GM21825 (cell line): ENCODE results near the gene ZNF660.
A peak's percentile ranks its signal among the peaks of the same experiment; 100 is the strongest.
"Not testable (repeated sequence)": the region's sequence is repeated elsewhere in the genome, so short reads cannot be mapped to it uniquely, and the experiment has no call there.

Experiments used
- ATAC-seq: cut with Tn5 transposase; IDR thresholded peaks from one replicate; pipeline ENCODE4 v1.9.1; 2021; ENCODE audit warnings: mild to moderate bottlenecking, moderate library complexity; ENCODE audit not compliant: unreplicated experiment

The ZNF660 gene

DNA sequence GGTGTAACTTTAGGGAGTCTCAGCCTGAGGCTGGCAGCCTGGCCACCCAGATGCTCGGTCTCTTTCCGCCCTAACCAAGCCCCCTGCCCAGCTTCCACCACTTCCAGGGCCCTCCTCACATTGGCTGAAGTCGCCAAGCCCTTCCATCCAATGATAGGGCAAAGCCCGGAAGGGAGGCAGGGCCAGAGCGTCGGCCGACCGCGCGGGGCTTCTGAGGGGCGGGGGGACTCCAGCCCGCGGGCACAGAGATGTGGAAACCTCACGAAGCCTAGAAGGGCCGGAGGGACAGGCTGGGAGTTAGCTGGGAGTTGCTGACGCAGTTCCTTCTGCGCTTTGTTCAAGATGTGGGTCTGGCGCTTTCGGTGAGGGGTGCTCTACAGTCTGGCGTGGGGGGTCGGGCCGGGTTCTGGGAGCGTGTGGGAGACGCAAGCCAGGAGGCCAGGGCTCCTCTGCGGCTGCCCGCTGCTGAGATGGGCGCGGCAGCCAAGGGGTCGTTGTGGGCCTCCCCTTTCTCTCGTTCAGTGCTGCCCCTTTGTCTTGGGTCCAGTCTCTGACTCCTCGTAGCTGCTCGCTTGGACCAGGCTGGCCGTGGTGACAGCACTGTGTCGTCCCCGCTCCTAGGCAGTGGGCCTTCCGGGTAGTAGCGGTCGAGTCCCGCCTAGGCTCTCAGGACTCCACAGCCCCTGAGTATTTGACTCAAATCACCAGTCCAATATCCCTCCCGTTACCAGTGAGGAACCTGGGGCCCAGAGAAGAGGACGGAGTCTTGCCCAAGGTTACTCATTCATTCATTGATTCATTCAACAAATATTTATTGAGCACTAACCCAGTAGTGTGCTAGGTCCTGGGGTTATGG, at the start of gene ZNF660:
Gene ZNF660 (plus strand): TSS at position 319 of the 856 bp plus-strand sequence. CDS start 9,230 bp downstream, outside the sequence.
- no peak for ATAC-seq

DNA sequence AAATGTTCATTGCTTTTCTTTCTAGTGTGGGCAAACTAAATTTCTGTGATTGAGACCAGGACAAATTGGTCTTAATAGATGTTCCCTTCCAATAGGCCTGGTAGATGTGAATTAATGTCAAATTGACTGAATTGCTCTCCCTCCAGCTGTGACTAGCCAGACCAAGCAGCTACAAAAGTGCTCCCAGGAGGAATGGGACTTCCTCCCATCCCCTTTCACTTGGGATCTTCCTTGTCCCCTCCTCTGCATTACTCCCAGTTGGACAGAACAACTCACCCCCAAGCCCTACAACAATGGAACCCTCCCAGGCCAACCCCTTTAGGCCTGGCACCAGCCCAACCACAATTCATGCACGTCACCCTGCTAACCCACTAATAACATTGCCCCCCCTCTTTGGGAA, 49.4 kb upstream of the ZNF660 start:
- ATAC-seq, result no peak

GRCh38 chr3:44544811-44545210, 40.0 kb upstream of the ZNF660 start:
- not testable (repeated sequence) for ATAC-seq

DNA sequence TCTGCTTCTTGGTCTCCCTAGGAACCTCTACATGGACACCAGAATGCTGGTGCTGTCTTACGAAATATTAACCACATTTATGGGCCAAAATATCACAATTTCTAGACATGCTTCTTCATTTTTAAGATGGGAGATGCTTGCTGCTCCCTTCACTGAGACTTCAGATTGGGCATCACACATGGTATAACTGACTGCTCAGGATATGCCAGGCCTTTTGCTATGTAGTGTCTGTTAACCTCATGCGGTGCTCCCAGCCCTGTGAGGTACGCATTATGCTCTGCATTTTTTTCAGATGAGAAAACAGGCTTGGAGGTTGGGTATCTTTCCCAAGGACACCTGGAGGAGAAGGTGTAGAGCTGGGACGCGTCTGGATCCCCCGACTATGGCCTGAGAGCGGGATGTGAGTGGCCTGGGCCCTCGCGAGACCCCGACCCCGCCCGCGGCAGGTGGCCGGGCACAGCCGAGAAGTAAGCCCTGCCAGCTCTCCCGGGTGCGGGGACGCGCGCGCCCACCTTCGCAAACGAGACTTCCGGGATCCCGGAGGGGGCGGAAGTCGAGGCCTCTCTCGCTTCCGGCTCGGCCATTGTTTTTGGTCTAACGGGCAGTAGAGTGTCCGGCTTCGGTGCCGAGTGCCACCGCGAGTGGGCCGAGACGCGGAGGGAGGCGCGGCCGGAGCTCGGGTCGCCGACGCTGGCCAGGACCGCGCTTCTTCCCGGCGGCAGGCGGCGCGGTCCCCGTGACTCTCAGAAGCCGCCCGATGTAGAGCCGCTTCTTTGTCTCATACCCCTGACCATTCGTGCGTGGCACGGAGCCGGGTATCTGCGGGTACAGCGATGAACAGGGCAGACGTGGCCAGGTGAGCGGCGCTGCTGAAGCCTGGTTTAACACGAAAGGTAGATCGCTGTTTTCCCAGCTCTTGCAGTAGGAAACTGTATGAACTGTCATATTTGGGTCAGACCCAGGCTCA, 29.9 kb upstream of the ZNF660 start, which contains the start of gene ZKSCAN7:
Gene ZKSCAN7 (plus strand): TSS at position 568 of the 967 bp plus-strand sequence. CDS start 1,855 bp downstream, outside the sequence.
- ATAC-seq, result no peak

GRCh38 chr3:44555723-44556122, 29.0 kb upstream of the ZNF660 start:
- ATAC-seq, result no peak

GRCh38 chr3:44557074-44557473, 27.7 kb upstream of the ZNF660 start:
- no peak for ATAC-seq

- ATAC-seq, result no peak
These were observed 23.7 kb upstream of the ZNF660 start for GRCh38 chr3:44561076-44561475.

- no peak for ATAC-seq
These were observed 22.6 kb upstream of the ZNF660 start for GRCh38 chr3:44562147-44562546.

DNA sequence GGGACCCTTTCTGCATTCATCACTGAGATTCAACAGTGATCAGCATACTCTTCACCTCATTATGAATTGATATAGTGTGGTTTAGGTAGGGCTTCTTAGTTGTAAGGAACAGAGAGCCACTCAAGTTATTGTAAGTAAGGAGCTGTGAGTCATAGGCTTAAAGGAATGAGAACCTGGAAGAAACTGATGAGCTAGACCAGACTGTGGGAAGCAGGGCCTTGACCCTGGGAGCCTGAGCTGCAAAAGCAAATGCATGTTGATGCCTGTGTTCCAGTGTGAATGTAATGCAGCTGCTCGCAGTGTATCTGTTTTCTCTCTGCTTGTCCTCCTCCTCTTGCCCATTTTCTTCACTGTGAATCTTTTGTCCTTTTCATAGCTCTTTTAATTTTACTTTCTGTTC, 16.2 kb upstream of the ZNF660 start:
- ATAC-seq, result no peak

DNA sequence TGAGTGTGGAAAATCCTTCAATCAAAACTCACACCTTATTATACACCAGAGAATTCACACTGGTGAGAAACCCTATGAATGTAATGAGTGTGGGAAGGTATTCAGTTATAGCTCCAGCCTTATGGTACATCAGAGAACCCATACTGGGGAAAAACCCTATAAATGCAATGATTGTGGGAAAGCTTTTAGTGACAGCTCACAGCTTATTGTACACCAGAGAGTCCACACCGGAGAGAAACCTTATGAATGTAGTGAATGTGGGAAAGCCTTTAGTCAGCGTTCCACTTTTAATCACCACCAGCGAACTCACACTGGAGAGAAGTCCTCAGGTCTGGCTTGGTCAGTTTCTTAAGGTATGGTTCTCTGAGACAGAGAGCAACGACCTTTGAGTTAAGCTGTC, 13.7 kb upstream of the ZNF660 start:
- no peak for ATAC-seq

GRCh38 chr3:44576613-44577012, 8.2 kb upstream of the ZNF660 start:
- ATAC-seq, result no peak

DNA sequence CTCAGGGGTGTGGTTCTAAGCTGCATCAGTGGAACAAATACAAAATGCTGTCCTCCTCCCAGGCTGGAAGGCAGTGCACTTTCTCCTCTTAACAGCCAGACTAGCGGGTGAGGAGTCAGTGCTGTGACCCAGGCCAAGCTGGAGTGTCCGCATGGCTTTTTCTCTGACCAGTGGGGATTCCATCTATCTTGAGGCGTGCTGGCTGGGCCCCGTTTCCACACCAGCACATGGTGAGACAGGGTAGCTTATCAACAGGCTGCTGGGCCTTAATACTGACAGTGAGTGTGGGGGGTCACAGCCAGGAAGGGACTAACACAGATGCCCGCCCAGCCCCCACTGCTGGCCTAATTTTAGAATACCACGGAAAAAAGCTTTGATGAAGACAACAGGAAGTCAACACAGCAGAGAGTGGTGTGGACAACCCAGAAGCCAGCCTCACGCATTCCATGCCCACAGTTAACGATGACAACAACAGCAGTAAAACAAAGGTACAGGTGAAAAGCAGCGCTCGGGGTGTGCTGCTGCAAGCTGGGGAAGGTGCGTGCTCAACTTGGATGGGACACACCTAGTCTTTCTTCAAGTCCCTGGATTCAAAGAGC, 7.3 kb upstream of the ZNF660 start:
- ATAC-seq, result not testable (repeated sequence)

DNA sequence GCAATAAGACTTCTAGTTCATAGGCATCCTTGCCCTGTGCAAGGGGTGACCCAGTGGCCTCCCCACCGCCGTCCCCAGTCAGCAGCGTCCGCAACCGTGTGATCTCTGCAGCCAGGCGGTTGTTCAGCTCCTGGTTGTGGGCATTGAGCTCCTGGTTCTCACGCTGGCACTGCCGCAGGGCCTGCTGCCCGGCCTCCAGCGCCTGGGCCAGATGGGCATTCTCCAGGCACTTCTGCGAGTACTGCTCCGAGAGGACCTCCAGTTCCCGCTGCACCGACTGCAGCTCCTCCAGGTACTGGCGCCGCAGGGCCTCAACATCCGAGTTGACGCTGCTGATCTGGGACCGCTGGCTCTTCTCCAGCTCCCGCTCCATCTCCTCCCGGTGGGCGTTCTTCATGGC, 6.4 kb upstream of the ZNF660 start:
- not testable (repeated sequence) for ATAC-seq

- ATAC-seq, result not testable (repeated sequence)
These were observed 5.7 kb upstream of the ZNF660 start for GRCh38 chr3:44578924-44579515.

- ATAC-seq, result not testable (repeated sequence)
These were observed 5.0 kb upstream of the ZNF660 start for GRCh38 chr3:44579749-44580148.

- ATAC-seq, result not testable (repeated sequence)
These were observed 3.8 kb upstream of the ZNF660 start for GRCh38 chr3:44580971-44581370.

- ATAC-seq, result no peak
These were observed 11.9 kb downstream of the ZNF660 start for GRCh38 chr3:44596621-44597020.

GRCh38 chr3:44601749-44602148, 17.0 kb downstream of the ZNF660 start:
- no peak for ATAC-seq

GRCh38 chr3:44612678-44613077, 27.9 kb downstream of the ZNF660 start:
- no peak for ATAC-seq

GRCh38 chr3:44624749-44625480, 40.2 kb downstream of the ZNF660 start, which contains the start of gene ZNF197:
ZNF197 (plus strand) TSS chr3:44625036; CDS start chr3:44629155, 4,119 bp downstream.
- ATAC-seq, result peak; percentile 95
